Activated T-cell treated with anti-CD3 and anti-CD28 coated beads, Interleukin-2, amount 50 U/mL, for 4 hours (primary cell): ENCODE data around the gene PTGR2. TPM values are rescaled to one million over a fixed set of nuclear protein-coding genes. Genes with fewer than 3 reads are reported as not detected.
A peak's percentile ranks its signal among the peaks of the same experiment; 100 is the strongest.
"Not testable (repeated sequence)": the region's sequence is repeated elsewhere in the genome, so short reads cannot be mapped to it uniquely, and the experiment has no call there.

Experiments
- ATAC-seq, 2 donors: fragments of 200-7000 bp; cut with Tn5 transposase; one replicate each; pipeline ENCODE4 v1.10.0; 2021
- DNase-seq: peaks from one replicate; pipeline ENCODE4 v3.0.0-alpha.2; 2020
- H3K27me3 Mint-ChIP-seq: one replicate; pipeline ENCODE4 v1.8.0; 2021; ENCODE audit warnings: low read depth, mixed read lengths
- H3K36me3 Mint-ChIP-seq: one replicate; pipeline ENCODE4 v1.8.0; 2022; ENCODE audit warnings: mixed read lengths; ENCODE audit not compliant: insufficient read depth
- H3K4me1 Mint-ChIP-seq: one replicate; pipeline ENCODE4 v1.8.0; 2021; ENCODE audit warnings: low read depth, mixed read lengths
- H3K4me3 Mint-ChIP-seq: one replicate; pipeline ENCODE4 v1.8.0; 2021; ENCODE audit warnings: mild to moderate bottlenecking, moderate library complexity, mixed read lengths
- H3K9me3 Mint-ChIP-seq: one replicate; pipeline ENCODE4 v1.8.0; 2021; ENCODE audit warnings: mixed read lengths
- total RNA-seq, 3 donors: library from RNA; stranded (reverse); gene quantifications; one replicate each; pipeline ENCODE4 v1.2.1, GENCODE V29; 2021

PTGR2 gene
- total RNA-seq, 3 donors from 2014 or later, result 2.5 to 3.8 (median 3.3) TPM

DNA sequence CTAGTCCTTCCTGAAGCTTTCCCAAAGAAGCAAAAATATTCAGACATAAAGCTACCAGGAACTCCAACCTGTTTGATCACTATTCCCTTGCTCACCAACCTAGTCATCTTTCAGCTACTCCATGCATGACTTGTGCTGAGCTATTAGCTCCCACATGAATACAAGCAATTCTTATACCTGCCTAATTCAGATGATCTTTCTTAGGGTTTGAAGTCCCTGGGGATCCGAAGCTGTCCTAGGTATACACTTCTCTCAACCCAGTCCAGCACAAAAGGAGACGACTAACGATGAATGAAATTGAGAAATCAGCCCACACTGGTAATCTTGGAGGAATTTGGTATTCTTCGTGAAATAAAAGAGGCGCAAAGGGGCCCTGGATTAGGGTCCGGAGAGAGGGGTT is 631 bp upstream of the PTGR2 start:
- H3K36me3 Mint-ChIP-seq, result no peaks in the 10 kb centered on the region
- DNase-seq (no peak), ATAC-seq (no peak)
- H3K27me3 Mint-ChIP-seq, result no peaks in the 10 kb centered on the region
- no peaks in the 10 kb centered on the region for H3K9me3 Mint-ChIP-seq
- H3K4me3 Mint-ChIP-seq, result peak overlapping the region; percentile 96
- peaks cover 22% of the 10 kb centered on the region for H3K4me1 Mint-ChIP-seq

DNA sequence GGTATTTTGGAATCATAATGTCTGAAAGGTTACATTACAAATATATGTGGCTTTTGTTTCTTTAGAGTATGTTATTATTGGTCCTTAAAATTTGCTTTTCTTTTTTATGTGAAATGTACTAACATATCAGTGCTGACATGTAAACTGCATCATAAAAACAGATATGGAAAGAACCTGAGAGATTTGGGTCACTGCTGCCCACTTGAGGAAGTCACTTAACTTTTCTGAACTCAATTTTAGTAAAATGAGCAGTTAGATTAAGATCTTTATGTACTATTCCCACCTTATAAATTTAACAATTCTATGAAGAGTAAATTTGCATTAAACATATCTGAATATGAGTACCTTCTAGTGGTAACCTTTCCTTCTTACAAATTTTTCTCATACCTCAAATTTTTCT is 7.5 kb downstream of the PTGR2 start:
- Mint-ChIP-seq H3K9me3 (no peaks in the 10 kb centered on the region), H3K27me3 (no peaks in the 10 kb centered on the region), H3K4me3 (no peak overlapping the region), H3K36me3 (no peaks in the 10 kb centered on the region), H3K4me1 (no peaks in the 10 kb centered on the region)
- ATAC-seq (no peak), DNase-seq (no peak)

DNA sequence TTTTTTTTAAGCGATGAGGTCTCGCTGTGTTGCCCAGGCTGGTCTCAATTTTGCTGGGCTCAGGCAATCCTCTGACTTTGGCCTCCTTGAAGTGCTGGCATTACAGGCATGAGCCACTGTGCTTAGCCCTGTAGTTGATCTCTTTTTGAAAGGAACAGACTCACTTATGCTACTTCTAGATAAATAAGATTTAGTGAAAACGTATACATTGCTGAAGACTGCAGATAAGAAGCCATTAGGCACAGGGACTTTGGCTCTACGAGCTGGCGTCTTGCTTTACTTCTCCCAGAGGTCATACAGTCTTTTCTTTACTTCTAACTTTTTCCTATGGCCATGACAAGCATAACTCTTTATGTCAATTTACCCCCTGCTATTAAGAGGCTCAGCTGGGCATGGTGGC is 9.4 kb downstream of the PTGR2 start:
- no peak overlapping the region for H3K4me3 Mint-ChIP-seq
- H3K27me3 Mint-ChIP-seq, result no peaks in the 10 kb centered on the region
- no peaks in the 10 kb centered on the region for H3K4me1 Mint-ChIP-seq
- ATAC-seq (no peak), DNase-seq (no peak)
- no peaks in the 10 kb centered on the region for H3K9me3 Mint-ChIP-seq
- peaks cover 2% of the 10 kb centered on the region for H3K36me3 Mint-ChIP-seq

DNA sequence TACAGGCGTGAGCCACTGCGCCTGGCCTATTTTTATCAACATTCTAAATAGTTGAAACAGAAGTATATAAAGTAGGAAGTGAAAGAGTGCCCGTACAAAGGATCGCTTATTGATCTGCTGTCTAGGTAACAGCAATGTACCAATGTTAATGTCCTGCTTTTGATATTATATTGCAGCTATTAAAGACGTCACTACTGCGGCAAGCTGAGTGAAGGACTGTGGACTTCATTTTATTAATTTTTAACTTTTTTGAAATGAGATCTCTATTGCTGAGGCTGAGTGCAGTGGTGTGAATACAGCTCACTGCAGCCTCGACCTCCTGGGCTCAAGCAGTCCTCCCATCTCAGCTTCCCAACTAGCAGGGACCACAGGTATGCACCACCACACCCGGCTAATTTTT is 10.8 kb downstream of the PTGR2 start:
- DNase-seq, result no peak
- Mint-ChIP-seq H3K4me3 (no peak overlapping the region), H3K9me3 (no peaks in the 10 kb centered on the region), H3K36me3 (peaks cover 2% of the 10 kb centered on the region), H3K4me1 (no peaks in the 10 kb centered on the region), H3K27me3 (no peaks in the 10 kb centered on the region)
- ATAC-seq, result no peak

DNA sequence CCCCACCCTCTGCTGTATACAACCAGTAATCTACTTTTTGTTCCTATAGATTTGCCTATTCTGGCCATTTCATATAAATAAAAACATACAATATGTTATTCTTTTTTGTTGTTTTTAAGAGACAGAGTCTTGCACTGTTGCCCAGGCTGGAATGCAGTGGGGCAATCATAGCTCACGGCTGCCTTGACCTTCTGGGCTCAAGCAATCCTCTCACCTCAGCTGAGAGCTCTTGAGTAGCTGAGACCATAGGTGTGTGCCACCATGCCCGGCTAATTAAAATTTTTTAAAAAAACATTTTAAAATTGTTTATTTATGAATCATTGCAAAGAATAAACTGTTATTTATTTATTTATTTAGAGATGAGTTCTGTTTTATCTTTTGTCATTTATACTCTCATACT is 11.6 kb downstream of the PTGR2 start:
- H3K4me1 Mint-ChIP-seq, result no peaks in the 10 kb centered on the region
- H3K27me3 Mint-ChIP-seq, result no peaks in the 10 kb centered on the region
- no peak overlapping the region for H3K4me3 Mint-ChIP-seq
- no peaks in the 10 kb centered on the region for H3K9me3 Mint-ChIP-seq
- H3K36me3 Mint-ChIP-seq, result peaks cover 4% of the 10 kb centered on the region
- DNase-seq (no peak), ATAC-seq (no peak)

DNA sequence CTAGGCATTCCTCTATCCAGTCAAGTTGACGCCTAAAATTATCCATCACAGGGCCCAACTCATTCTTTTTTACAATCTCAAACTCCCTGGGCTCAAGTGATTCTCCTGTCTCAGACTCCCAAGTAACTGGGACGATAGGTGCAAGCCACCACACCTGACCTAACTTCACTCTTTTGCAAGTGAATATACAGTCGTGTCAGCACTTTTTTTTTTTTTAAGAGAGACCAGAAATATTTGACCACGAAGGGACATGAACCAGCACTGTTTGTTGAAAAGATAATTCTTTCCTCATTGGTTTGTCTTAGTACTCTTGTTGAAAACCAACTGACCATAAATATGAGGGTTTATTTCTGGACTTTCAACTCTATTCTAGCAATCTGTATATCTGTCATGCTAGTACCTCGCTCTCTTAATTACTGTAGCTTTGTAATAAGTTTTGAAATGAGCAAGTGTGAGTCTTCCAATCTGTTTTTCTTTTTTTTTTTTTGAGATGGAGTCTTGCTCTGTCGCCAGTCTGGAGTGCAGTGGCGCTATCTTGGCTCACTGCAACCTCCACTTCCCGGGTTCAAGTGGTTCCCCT is 14.0 kb downstream of the PTGR2 start:
- peaks cover 4% of the 10 kb centered on the region for H3K36me3 Mint-ChIP-seq
- H3K9me3 Mint-ChIP-seq, result no peaks in the 10 kb centered on the region
- no peaks in the 10 kb centered on the region for H3K4me1 Mint-ChIP-seq
- no peak overlapping the region for H3K4me3 Mint-ChIP-seq
- H3K27me3 Mint-ChIP-seq, result no peaks in the 10 kb centered on the region
- DNase-seq (no peak), ATAC-seq (no peak)

DNA sequence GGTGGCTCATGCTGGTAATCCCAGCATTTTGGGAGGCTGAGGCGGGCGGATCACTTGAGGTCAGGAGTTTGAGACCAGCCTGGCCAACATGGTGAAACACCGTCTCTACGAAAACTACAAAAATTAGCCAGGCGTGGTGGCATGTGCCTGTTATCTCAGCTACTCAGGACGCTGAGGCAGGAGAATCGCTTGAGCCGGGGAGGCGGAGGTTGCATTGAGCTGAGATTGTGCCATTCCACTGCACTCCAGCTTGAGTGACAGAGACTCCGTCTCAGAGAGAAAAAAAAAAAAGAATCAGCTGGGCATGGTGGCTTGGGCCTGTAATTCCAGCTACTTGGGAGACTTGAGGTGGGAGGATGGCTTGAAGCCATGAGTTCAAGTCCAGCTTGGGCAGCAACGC is 18.1 kb downstream of the PTGR2 start:
- not testable (repeated sequence) for H3K36me3 Mint-ChIP-seq, H3K9me3 Mint-ChIP-seq, H3K4me1 Mint-ChIP-seq, DNase-seq, ATAC-seq, H3K27me3 Mint-ChIP-seq, H3K4me3 Mint-ChIP-seq

DNA sequence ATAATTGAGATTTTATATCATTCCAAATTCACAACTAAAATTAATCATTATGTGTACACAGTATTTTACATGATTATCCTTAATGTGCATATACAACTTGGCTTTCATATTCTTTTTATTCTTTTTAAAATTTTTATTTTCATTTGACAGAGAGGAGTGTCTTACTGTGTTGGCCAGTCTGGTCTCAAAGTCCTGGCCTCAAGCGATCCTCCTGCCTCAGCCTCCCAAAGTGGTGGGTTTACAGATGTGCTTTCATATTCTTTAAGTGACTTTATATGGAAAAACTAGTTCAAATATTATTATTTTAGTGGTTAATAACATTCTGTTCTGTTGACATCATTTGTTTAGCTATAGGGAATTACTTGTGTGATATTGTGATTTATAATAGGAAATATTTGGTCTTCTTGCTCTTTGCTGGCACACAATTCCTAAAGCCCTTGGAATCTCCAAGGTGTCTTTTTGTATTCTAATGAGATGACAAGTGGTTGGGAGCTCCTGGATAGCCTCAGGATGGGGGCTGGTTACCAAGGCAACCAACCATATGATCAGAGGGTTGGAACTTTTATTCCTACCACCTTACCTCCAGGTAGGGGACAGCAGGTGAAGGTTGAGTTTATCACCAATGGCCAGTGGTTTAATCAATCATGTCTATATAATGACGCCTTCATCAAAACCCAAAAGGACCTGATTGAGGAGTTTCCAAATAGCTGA is 19.0 kb downstream of the PTGR2 start:
- peaks cover 5% of the 10 kb centered on the region for H3K36me3 Mint-ChIP-seq
- no peaks in the 10 kb centered on the region for H3K9me3 Mint-ChIP-seq
- no peak for ATAC-seq
- DNase-seq, result no peak
- H3K4me1 Mint-ChIP-seq, result no peaks in the 10 kb centered on the region
- H3K27me3 Mint-ChIP-seq, result no peaks in the 10 kb centered on the region
- H3K4me3 Mint-ChIP-seq, result no peak overlapping the region

DNA sequence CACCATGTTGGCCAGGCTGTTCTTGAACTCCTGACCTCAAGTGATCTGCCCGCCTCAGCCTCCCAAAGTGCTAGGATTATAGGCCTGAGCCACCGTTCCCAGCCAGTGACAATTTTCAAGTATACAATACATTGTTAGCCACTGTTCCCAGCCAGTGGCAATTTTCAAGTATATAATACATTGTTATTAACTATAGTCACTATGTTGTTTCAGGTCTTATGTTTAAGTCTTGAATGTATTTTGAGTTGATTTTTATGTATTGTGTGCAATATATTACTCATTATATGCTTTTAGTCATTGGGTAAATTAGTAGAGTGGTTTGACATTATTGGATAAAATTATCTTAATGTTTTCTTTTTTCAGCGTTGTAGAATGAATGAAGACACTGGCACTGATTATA is 22.0 kb downstream of the PTGR2 start:
- Mint-ChIP-seq H3K36me3 (peaks cover 2% of the 10 kb centered on the region), H3K27me3 (no peaks in the 10 kb centered on the region), H3K4me1 (no peaks in the 10 kb centered on the region), H3K4me3 (no peak overlapping the region), H3K9me3 (no peaks in the 10 kb centered on the region)
- ATAC-seq (no peak), DNase-seq (no peak)

DNA sequence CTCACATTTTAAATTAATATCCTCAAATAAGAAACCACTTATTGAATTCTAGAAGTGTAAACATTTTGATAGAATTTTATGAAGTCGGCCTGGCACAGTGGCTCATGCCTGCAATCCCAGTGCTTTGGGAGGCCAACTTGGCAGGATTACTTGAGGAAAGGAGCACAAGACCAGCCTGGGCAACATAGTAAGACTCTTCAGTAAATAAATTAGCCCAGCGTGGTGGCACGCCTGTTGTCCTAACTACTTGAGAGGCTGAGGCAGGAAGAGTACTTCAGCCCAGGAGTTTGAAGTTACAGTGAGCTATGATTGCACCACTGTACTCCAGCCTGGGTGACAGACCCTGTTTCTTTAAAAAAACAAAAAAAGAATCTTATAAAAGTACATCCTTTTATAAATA is 26.2 kb downstream of the PTGR2 start:
- no peaks in the 10 kb centered on the region for H3K4me1 Mint-ChIP-seq
- H3K4me3 Mint-ChIP-seq, result no peak overlapping the region
- no peak for DNase-seq
- no peak for ATAC-seq
- peaks cover 2% of the 10 kb centered on the region for H3K36me3 Mint-ChIP-seq
- H3K9me3 Mint-ChIP-seq, result no peaks in the 10 kb centered on the region
- no peaks in the 10 kb centered on the region for H3K27me3 Mint-ChIP-seq

DNA sequence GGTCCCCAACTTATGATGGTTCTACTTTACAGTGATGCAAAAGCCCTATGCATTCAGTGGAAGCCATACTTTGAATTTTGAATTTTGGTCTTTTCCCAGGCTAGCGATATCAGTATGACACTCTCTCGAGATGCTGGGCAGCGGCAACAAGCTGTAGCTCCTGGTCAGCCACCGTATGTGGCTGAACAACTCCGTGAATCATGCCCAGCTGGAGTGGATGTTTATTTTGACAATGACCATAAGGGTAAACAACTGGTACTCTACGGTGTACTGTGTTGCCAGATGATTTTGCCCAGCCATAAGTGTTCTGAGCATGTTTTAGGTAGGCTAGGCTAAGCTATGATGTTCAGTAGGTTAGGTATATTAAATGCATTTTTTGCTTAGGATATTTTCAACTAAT is 26.8 kb downstream of the PTGR2 start:
- H3K4me1 Mint-ChIP-seq, result no peaks in the 10 kb centered on the region
- H3K9me3 Mint-ChIP-seq, result no peaks in the 10 kb centered on the region
- H3K4me3 Mint-ChIP-seq, result no peak overlapping the region
- peaks cover 2% of the 10 kb centered on the region for H3K36me3 Mint-ChIP-seq
- DNase-seq (no peak), ATAC-seq (no peak)
- H3K27me3 Mint-ChIP-seq, result no peaks in the 10 kb centered on the region

DNA sequence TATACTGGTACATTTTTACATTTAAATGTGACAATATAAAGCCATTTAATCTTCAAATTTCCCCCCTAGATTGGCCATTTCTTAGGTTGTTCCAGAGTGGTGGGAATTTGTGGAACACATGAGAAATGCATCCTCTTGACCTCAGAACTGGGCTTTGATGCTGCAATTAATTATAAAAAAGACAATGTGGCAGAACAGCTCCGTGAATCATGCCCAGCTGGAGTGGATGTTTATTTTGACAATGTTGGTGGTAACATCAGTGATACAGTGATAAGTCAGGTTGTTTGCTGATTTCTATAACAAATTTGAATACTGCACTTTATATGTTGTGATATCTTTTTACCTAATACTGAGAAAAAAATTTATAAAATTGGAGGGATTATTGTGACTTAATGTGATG is 27.4 kb downstream of the PTGR2 start:
- Mint-ChIP-seq H3K27me3 (no peaks in the 10 kb centered on the region), H3K9me3 (no peaks in the 10 kb centered on the region), H3K4me3 (no peak overlapping the region), H3K36me3 (no peaks in the 10 kb centered on the region), H3K4me1 (no peaks in the 10 kb centered on the region)
- no peak for DNase-seq
- ATAC-seq, result no peak

DNA sequence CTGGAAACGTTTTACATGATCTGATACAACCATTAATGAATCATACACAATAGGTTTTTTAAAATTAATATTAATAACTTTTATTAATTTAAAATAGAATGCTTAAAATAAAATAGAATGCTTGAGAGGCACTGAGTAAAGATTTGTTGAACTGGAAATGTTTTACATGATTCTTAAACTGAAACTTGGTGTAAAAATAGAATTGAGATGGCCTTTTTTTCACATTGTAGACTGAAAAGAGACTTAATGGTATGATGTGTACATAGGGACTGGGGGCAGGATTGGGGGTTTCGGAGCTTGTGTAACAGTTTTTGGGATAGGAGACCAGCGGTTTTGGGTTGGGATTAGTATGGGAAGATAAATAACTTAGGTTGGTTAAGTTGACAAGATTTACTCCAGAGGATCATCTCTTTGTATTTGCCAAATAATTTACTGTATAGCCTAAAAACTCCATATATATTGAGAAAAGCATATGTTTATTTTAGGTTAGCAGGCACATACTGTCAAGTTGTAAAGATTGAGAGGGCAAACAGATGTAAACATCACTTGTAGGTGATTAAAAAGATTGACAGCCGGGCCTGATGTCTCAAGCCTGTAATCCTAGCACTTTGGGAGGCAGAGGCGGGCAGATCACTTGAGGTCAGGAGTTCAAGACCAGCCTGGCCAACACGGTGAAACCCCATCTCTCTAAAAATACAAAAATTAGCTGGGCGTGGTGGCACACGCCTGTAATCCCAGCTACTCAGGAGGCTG is 33.0 kb downstream of the PTGR2 start:
- Mint-ChIP-seq H3K9me3 (no peaks in the 10 kb centered on the region), H3K27me3 (no peaks in the 10 kb centered on the region), H3K4me3 (peak overlapping the region; percentile 96), H3K4me1 (peaks cover 41% of the 10 kb centered on the region), H3K36me3 (peaks cover 4% of the 10 kb centered on the region)
- ATAC-seq (no peak), DNase-seq (no peak)

DNA sequence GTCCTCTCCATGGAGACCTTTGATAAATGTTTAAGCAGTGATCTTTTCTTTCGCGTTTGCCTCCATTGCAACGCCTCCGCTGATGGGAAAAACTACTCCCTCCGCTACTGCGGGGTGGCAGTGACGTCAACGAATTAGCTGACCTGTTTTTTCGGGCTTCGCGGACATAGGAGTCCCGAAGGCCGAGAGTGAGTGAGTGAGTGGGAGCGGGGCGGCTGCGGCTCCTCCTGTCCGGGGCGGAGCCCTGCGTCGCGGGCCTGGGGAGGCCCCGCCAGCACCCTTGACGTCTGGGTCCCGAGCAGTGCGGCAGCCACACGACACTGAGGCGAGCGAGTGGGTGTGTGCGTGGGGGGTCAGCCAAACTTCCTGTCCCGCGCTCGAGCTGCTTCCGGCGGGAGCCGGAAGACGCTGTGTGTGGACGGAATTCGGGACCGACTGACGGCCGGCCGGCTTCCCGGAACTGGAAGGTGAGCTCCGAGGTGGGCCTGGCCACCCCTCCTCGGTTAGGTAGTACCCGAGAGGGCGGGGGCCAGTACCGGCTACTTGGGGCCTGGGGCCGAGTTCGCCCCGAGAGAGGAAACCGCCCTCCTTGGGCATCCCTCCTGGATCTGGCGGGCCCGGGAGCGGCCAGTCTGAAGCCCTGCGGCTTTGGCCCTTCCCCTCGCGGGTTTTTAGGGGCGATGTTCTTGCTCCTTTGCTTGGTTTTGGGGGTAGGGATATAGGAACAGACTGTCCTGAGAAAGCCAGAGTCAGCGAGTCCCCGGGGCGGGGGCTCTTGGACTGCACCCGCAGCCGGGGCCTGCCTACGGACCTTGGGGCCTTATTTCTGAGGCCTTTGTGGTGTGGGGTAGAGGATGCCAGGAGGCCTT is 35.1 kb downstream of the PTGR2 start, which contains the start of gene ZNF410:
ZNF410 (plus strand) TSS at position 411 of the 869 bp plus-strand sequence. CDS start 5,317 bp downstream, outside the sequence.
- ATAC-seq, result peak; percentile 99 to 100
- peaks cover 51% of the 10 kb centered on the region for H3K4me1 Mint-ChIP-seq
- no peaks in the 10 kb centered on the region for H3K9me3 Mint-ChIP-seq

More for the DNA sequence above, 35.1 kb downstream of the PTGR2 start, which contains the start of gene ZNF410:
- peak within 1 kb of the TSS; percentile 96 for H3K4me3 Mint-ChIP-seq
- H3K36me3 Mint-ChIP-seq, result peaks cover 6% of the 10 kb centered on the region
- DNase-seq, result peak; percentile 86
- no peaks in the 10 kb centered on the region for H3K27me3 Mint-ChIP-seq
